SU-DHL-6 (cell line): ENCODE data around the gene C3orf38.

Source experiments
- H2AFZ ChIP-seq: fragments of 200-600 bp; sonication (generic); 2 replicates; pipeline ENCODE4 v1.6.1; 2014; ENCODE audit warnings: low read depth, mild to moderate bottlenecking, moderate library complexity, mixed read lengths, antibody characterized with exemption, low read length; ENCODE audit not compliant: severe bottlenecking
- H3F3A ChIP-seq: fragments of 200-600 bp; shearing (Covaris generic); 2 replicates; pipeline ENCODE4 v1.6.0; 2016; ENCODE audit warnings: antibody characterized with exemption, mild to moderate bottlenecking; ENCODE audit not compliant: insufficient read depth
- H3K27ac ChIP-seq: fragments of 200-600 bp; sonication (generic); 2 replicates; pipeline ENCODE4 v1.5.1; 2016; ENCODE audit warnings: low read depth, mild to moderate bottlenecking, low read length, moderate library complexity, mixed read lengths
- H3K27me3 ChIP-seq: fragments of 200-600 bp; sonication (generic), shearing (Covaris generic); 2 replicates; pipeline ENCODE4 v1.6.0; 2014; ENCODE audit warnings: mild to moderate bottlenecking, low read length
- H3K36me3 ChIP-seq: fragments of 200-600 bp; sonication (generic); 2 replicates; pipeline ENCODE4 v1.6.1; 2014; ENCODE audit warnings: mild to moderate bottlenecking, low read length, mixed read lengths
- H3K4me2 ChIP-seq: fragments of 300-600, 200-600 bp; shearing (Covaris generic), sonication (generic); 2 replicates; pipeline ENCODE4 v1.6.0; 2014; ENCODE audit warnings: low read length, low read depth, mild to moderate bottlenecking; ENCODE audit not compliant: poor library complexity, severe bottlenecking
- H3K4me3 ChIP-seq: fragments of 200-600 bp; sonication (generic); 2 replicates; pipeline ENCODE4 v1.5.1; 2014; ENCODE audit warnings: antibody characterized with exemption, low read length, mild to moderate bottlenecking, mixed read lengths; ENCODE audit not compliant: insufficient read depth, poor library complexity, severe bottlenecking
- H3K79me2 ChIP-seq: fragments of 200-600 bp; sonication (generic); 2 replicates; pipeline ENCODE4 v1.6.1; 2014; ENCODE audit warnings: mild to moderate bottlenecking, low read length, moderate library complexity; ENCODE audit not compliant: insufficient read depth
- H3K9ac ChIP-seq: fragments of 200-600 bp; sonication (generic); 2 replicates; pipeline ENCODE4 v1.7.0; 2014; ENCODE audit warnings: mild to moderate bottlenecking, low read length
- H3K9me2 ChIP-seq: fragments of 200-600 bp; sonication (generic); replicated peaks from 2 replicates; pipeline ENCODE4 v1.6.1; 2014; ENCODE audit warnings: low read length; ENCODE audit not compliant: insufficient read depth
- H3K9me3 ChIP-seq: fragments of 200-600 bp; sonication (generic); 2 replicates; pipeline ENCODE4 v1.6.1; 2014; ENCODE audit warnings: low read length, mixed read lengths; ENCODE audit not compliant: insufficient read depth
- H4K20me1 ChIP-seq: fragments of 200-600 bp; sonication (generic); 2 replicates; pipeline ENCODE4 v1.6.1; 2014; ENCODE audit warnings: low read depth, mild to moderate bottlenecking, antibody characterized with exemption, low read length, moderate library complexity, mixed read lengths
- EZH2phosphoT487 ChIP-seq: fragments of 200-600 bp; sonication (generic), shearing (Covaris generic); conservative IDR thresholded peaks from 2 replicates; pipeline ENCODE4 v1.6.1; 2018; ENCODE audit warnings: mild to moderate bottlenecking, antibody characterized with exemption, low read length, moderate library complexity, mixed read lengths
- TF ChIP-seq, protein P1 (sequence below): fragments of 200-600 bp; sonication (generic); IDR thresholded peaks from one replicate; pipeline ENCODE4 v1.5.1; 2017; ENCODE audit warnings: antibody characterized with exemption, mild to moderate bottlenecking, low read length, moderate library complexity; ENCODE audit not compliant: insufficient read depth, poor library complexity, severe bottlenecking

The C3orf38 gene

DNA sequence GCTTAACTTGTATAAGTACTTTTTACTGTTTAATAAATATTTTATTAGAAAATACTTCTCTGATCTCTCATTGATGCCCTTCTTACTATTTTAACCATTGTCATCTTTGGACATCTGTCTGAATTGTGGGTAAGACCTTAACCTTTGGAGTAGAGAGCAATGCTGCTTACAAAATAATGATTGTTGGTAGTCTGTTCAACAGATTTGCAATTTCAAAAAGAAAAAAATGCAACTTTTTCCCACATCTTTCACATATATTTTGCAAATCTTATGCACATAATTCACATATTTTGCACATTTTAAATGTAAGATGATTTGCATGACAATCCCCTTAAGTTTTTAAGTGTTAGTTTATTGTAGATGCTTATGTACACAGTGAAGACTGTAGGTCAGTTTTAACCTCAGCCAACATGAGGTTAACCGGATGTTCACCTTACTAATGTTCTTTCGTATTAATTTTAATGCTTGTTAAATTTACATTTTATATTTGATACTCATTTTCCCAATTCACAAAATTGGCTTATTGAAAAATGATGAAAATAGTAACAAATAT is 16.7 kb downstream of the C3orf38 start:
- H3K9me2 ChIP-seq, result no peaks in the 10 kb centered on the region
- no peaks in the 10 kb centered on the region for H3K27me3 ChIP-seq
- no peak overlapping the region for H3K4me2 ChIP-seq
- H3K79me2 ChIP-seq, result peaks cover 13% of the 10 kb centered on the region
- H3K36me3 ChIP-seq, result peaks cover 7% of the 10 kb centered on the region; the same call in 1 of the 2 replicates
- H3K4me3 ChIP-seq, result no peak overlapping the region
- no peaks in the 10 kb centered on the region for H3F3A ChIP-seq
- no peak overlapping the region for H2AFZ ChIP-seq
- H3K27ac ChIP-seq, result no peak overlapping the region
- TF ChIP-seq EZH2phosphoT487, result no peak
- TF ChIP-seq, protein P1, sequence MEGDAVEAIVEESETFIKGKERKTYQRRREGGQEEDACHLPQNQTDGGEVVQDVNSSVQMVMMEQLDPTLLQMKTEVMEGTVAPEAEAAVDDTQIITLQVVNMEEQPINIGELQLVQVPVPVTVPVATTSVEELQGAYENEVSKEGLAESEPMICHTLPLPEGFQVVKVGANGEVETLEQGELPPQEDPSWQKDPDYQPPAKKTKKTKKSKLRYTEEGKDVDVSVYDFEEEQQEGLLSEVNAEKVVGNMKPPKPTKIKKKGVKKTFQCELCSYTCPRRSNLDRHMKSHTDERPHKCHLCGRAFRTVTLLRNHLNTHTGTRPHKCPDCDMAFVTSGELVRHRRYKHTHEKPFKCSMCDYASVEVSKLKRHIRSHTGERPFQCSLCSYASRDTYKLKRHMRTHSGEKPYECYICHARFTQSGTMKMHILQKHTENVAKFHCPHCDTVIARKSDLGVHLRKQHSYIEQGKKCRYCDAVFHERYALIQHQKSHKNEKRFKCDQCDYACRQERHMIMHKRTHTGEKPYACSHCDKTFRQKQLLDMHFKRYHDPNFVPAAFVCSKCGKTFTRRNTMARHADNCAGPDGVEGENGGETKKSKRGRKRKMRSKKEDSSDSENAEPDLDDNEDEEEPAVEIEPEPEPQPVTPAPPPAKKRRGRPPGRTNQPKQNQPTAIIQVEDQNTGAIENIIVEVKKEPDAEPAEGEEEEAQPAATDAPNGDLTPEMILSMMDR, result no peak
- H3K9ac ChIP-seq, result no peak overlapping the region
- no peaks in the 10 kb centered on the region for H3K9me3 ChIP-seq
- peaks cover 16% of the 10 kb centered on the region for H4K20me1 ChIP-seq

DNA sequence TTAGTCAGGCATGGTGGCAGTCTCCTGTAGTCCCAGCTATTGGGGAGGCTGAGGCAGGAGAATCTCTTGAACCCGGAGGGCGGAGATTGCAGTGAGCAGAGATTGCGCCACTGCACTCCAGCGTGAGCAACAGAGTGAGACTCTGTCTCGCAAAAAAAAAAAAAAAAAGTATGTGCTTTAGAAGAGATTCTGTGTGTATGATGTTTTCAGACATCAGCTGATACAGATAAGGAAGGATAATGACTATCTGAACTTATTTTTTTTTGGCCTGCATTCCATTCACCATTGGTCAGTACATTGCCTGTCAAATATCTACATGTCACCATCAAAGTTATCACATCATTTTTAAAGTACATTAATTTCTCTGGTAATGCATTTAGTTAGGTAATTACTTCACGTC is 17.4 kb downstream of the C3orf38 start:
- H3K4me2 ChIP-seq, result no peak overlapping the region
- no peak for TF ChIP-seq EZH2phosphoT487
- TF ChIP-seq, protein P1, result no peak
- no peaks in the 10 kb centered on the region for H3K9me3 ChIP-seq
- H3K27me3 ChIP-seq, result no peaks in the 10 kb centered on the region
- no peak overlapping the region for H3K27ac ChIP-seq
- H3K9me2 ChIP-seq, result no peaks in the 10 kb centered on the region
- H2AFZ ChIP-seq, result no peak overlapping the region
- no peaks in the 10 kb centered on the region for H3F3A ChIP-seq
- H3K36me3 ChIP-seq, result peaks cover 6% of the 10 kb centered on the region; the same call in 1 of the 2 replicates
- no peak overlapping the region for H3K4me3 ChIP-seq
- H3K9ac ChIP-seq, result no peak overlapping the region
- H3K79me2 ChIP-seq, result peaks cover 8% of the 10 kb centered on the region; the same call in 1 of the 2 replicates
- peaks cover 14% of the 10 kb centered on the region for H4K20me1 ChIP-seq

DNA sequence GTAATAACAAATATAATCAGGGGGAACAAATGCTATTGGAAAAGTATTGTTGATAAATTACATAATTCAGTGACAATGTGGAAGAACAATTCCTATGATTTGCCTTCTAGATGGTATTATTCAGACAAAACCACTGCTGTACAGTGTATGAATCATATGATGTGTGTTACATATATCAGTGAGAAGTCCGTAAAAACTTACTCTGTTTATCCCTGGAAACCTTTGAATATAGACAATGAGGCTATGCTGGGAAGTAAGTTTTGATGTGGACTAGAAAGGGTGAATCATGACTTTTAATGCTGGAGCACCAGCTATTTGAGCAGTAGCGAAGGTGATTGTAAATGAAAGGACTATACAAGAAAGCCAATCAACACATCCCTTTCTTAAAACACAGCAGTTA is 17.9 kb downstream of the C3orf38 start:
- H3K9me3 ChIP-seq, result no peaks in the 10 kb centered on the region
- no peak overlapping the region for H3K27ac ChIP-seq
- H3K4me3 ChIP-seq, result no peak overlapping the region
- TF ChIP-seq, protein P1, result no peak
- TF ChIP-seq EZH2phosphoT487, result no peak
- H3K36me3 ChIP-seq, result 0 out of 2 replicates have a peak, but pooled peaks cover 2% of the 10 kb centered on the region
- H3K9me2 ChIP-seq, result no peaks in the 10 kb centered on the region
- H3K79me2 ChIP-seq, result peaks cover 5% of the 10 kb centered on the region; the same call in 1 of the 2 replicates
- no peak overlapping the region for H3K9ac ChIP-seq
- H4K20me1 ChIP-seq, result peaks cover 9% of the 10 kb centered on the region
- H3K4me2 ChIP-seq, result no peak overlapping the region
- H2AFZ ChIP-seq, result no peak overlapping the region
- H3K27me3 ChIP-seq, result no peaks in the 10 kb centered on the region
- H3F3A ChIP-seq, result no peaks in the 10 kb centered on the region
